A549 (cell line): ENCODE measurements around the gene ATRAID.

Experiments
- CHD2 ChIP-seq: fragments of 150-350 bp; IDR thresholded peaks from 2 replicates; pipeline ENCODE4 v1.6.1; 2014; ENCODE audit warnings: low read length; ENCODE audit not compliant: partially characterized antibody
- RCOR1 ChIP-seq: fragments of 150-350 bp; IDR thresholded peaks from 2 replicates; pipeline ENCODE4 v1.6.1; 2014; ENCODE audit warnings: antibody characterized with exemption, low read length, low read depth
- TF ChIP-seq, protein P1 (sequence below): fragments of >200 bp; sonication (Bioruptor Twin); formaldehyde crosslinking; IDR thresholded peaks from 3 replicates; pipeline ENCODE4 v1.5.1; 2016

DNA sequence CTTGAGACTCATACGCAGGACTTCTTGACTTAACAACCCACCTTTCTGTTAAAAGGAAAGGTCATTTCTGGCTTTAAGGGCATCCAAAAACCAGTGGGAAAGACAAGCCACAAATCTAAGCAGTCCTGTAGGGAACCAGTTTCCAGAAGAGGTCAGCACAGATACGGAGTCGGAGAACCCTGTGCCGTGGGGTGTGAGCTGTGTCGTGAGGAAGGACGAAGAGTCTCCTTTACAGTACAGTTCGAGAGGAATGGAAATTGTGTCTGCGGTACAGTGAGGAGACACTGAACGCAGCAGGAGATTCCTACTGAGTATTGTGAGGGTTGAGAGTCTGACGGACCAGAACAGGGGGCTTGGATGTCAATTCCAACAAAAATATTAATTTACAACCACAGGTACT is 33.3 kb downstream of the ATRAID start:
- TF ChIP-seq, protein P1, sequence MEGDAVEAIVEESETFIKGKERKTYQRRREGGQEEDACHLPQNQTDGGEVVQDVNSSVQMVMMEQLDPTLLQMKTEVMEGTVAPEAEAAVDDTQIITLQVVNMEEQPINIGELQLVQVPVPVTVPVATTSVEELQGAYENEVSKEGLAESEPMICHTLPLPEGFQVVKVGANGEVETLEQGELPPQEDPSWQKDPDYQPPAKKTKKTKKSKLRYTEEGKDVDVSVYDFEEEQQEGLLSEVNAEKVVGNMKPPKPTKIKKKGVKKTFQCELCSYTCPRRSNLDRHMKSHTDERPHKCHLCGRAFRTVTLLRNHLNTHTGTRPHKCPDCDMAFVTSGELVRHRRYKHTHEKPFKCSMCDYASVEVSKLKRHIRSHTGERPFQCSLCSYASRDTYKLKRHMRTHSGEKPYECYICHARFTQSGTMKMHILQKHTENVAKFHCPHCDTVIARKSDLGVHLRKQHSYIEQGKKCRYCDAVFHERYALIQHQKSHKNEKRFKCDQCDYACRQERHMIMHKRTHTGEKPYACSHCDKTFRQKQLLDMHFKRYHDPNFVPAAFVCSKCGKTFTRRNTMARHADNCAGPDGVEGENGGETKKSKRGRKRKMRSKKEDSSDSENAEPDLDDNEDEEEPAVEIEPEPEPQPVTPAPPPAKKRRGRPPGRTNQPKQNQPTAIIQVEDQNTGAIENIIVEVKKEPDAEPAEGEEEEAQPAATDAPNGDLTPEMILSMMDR = no peak
- no peak for TF ChIP-seq CHD2
- no peak for TF ChIP-seq RCOR1
